HFFc6 (cell line): ENCODE measurements around the gene MEFV. TPM values are rescaled to one million over a fixed set of nuclear protein-coding genes. Genes with fewer than 3 reads are reported as not detected.
"Not testable (repeated sequence)": the region's sequence is repeated elsewhere in the genome, so short reads cannot be mapped to it uniquely, and the experiment has no call there.

Experiments used
- DNase-seq: peaks from one replicate; pipeline ENCODE4 v3.0.0-alpha.2; 2018
- H3K27ac Mint-ChIP-seq: 2 replicates; pipeline ENCODE4 v1.8.0; 2020; ENCODE audit warnings: mild to moderate bottlenecking, mixed read lengths
- H3K27me3 Mint-ChIP-seq: 2 replicates; pipeline ENCODE4 v1.8.0; 2021; ENCODE audit warnings: mild to moderate bottlenecking, moderate library complexity, mixed read lengths; ENCODE audit not compliant: insufficient read depth
- H3K36me3 Mint-ChIP-seq: 2 replicates; pipeline ENCODE4 v1.8.0; 2021; ENCODE audit warnings: low read depth, mixed read lengths
- H3K4me1 Mint-ChIP-seq: 2 replicates; pipeline ENCODE4 v1.8.0; 2020; ENCODE audit warnings: low read depth, mixed read lengths
- H3K4me3 Mint-ChIP-seq: 2 replicates; pipeline ENCODE4 v1.8.0; 2020; ENCODE audit warnings: mild to moderate bottlenecking, moderate library complexity, mixed read lengths
- H3K9me3 Mint-ChIP-seq: 2 replicates; pipeline ENCODE4 v1.8.0; 2020; ENCODE audit warnings: mild to moderate bottlenecking, mixed read lengths
- total RNA-seq, 6 experiments: library from RNA; stranded (reverse); fragmentation: NEBNext Ultra II Directional; extraction: Animal tissue kit (Norgen Biotek cat#: 25700); gene quantifications; 2 replicates in 1 of 6; 3 replicates in 5 of 6; pipeline ENCODE4 v1.2.3, GENCODE V29; 2021
- TF ChIP-seq, protein P1 (sequence below): fragments of 200-600 bp; sonication (generic); IDR thresholded peaks from 2 replicates; pipeline ENCODE4 v1.5.0; 2021; ENCODE audit warnings: antibody characterized with exemption, mild to moderate bottlenecking

Gene MEFV
- total RNA-seq, 6 experiments from 2014 or later: 0.09 TPM; not detected in 5

- TF ChIP-seq, protein P1, sequence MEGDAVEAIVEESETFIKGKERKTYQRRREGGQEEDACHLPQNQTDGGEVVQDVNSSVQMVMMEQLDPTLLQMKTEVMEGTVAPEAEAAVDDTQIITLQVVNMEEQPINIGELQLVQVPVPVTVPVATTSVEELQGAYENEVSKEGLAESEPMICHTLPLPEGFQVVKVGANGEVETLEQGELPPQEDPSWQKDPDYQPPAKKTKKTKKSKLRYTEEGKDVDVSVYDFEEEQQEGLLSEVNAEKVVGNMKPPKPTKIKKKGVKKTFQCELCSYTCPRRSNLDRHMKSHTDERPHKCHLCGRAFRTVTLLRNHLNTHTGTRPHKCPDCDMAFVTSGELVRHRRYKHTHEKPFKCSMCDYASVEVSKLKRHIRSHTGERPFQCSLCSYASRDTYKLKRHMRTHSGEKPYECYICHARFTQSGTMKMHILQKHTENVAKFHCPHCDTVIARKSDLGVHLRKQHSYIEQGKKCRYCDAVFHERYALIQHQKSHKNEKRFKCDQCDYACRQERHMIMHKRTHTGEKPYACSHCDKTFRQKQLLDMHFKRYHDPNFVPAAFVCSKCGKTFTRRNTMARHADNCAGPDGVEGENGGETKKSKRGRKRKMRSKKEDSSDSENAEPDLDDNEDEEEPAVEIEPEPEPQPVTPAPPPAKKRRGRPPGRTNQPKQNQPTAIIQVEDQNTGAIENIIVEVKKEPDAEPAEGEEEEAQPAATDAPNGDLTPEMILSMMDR: no peak
- peaks cover 31% of the 10 kb centered on the region for H3K27me3 Mint-ChIP-seq
- H3K9me3 Mint-ChIP-seq: peaks cover 8% of the 10 kb centered on the region
- H3K36me3 Mint-ChIP-seq: no peaks in the 10 kb centered on the region
- no peak overlapping the region for H3K4me3 Mint-ChIP-seq
- peaks cover 7% of the 10 kb centered on the region; the same call in 1 of the 2 replicates for H3K4me1 Mint-ChIP-seq
- H3K27ac Mint-ChIP-seq: no peak overlapping the region
- no peak for DNase-seq
These were observed 41.4 kb downstream of the MEFV start for GRCh38 chr16:3214904-3215600.

DNA sequence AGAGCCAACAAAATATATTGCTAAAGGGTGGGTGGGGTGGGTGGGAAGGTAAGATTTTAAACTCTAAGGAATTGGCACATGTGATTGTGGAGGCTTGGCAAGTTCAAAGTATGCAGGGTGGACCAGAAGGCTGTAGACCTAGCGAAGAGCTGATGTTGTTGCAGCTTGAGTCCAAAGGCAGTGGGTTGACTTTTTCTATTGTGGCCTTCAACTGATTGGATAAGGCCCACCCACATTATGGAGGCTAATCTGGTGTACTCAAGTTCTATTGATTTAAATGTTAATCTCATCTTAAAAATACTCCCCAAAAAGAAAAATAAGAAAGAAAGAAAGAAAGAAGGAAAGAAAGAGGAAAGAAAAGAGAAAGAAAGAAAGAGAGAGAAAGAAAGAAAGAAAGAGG lies 43.9 kb downstream of the MEFV start:
- H3K27me3 Mint-ChIP-seq: peaks cover 25% of the 10 kb centered on the region
- TF ChIP-seq, protein P1: no peak
- peaks cover 12% of the 10 kb centered on the region for H3K9me3 Mint-ChIP-seq
- peaks cover 7% of the 10 kb centered on the region; the same call in 1 of the 2 replicates for H3K4me1 Mint-ChIP-seq
- no peak overlapping the region for H3K27ac Mint-ChIP-seq
- H3K36me3 Mint-ChIP-seq: no peaks in the 10 kb centered on the region
- no peak for DNase-seq
- no peak overlapping the region for H3K4me3 Mint-ChIP-seq

GRCh38 chr16:3212006-3212405 lies 44.4 kb downstream of the MEFV start:
- H3K4me3 Mint-ChIP-seq: no peak overlapping the region
- peaks cover 18% of the 10 kb centered on the region for H3K9me3 Mint-ChIP-seq
- H3K4me1 Mint-ChIP-seq: peaks cover 7% of the 10 kb centered on the region; the same call in 1 of the 2 replicates
- H3K27ac Mint-ChIP-seq: no peak overlapping the region
- DNase-seq: no peak
- no peaks in the 10 kb centered on the region for H3K36me3 Mint-ChIP-seq
- H3K27me3 Mint-ChIP-seq: peaks cover 21% of the 10 kb centered on the region
- TF ChIP-seq, protein P1: no peak

GRCh38 chr16:3207086-3207953 lies 49.1 kb downstream of the MEFV start:
- DNase-seq: no peak
- TF ChIP-seq, protein P1: no peak
- Mint-ChIP-seq H3K4me1 (no peaks in the 10 kb centered on the region), H3K27me3 (peaks cover 18% of the 10 kb centered on the region), H3K27ac (no peak overlapping the region), H3K4me3 (no peak overlapping the region), H3K36me3 (peaks cover 16% of the 10 kb centered on the region), H3K9me3 (peaks cover 40% of the 10 kb centered on the region)

DNA sequence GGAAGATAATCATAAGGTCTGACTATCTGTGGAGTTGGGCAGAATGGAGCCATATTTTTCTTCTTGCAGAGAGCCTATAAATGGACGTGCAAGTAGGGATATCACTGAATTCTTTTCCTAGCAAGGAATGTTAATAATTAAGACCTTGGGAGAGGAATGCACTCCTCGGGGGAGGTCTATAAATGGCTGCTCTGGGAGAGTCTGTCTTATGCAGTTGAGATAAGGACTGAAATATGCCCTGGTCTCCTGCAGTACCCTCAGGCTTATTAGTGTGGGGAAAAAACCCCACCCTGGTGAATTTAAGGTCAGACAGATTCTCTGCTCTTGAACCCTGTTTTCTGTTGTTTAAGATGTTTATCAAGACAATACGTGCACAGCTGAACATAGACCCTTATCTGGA lies 50.5 kb downstream of the MEFV start:
- not testable (repeated sequence) for H3K27ac Mint-ChIP-seq, H3K4me3 Mint-ChIP-seq, H3K4me1 Mint-ChIP-seq, DNase-seq
- H3K27me3 Mint-ChIP-seq: peaks cover 18% of the 10 kb centered on the region
- peaks cover 40% of the 10 kb centered on the region for H3K9me3 Mint-ChIP-seq
- H3K36me3 Mint-ChIP-seq: peaks cover 16% of the 10 kb centered on the region
